ENCODE results near the gene SIRPA. TPM values are rescaled to one million over a fixed set of nuclear protein-coding genes. Genes with fewer than 3 reads are reported as not detected.
"Not testable (repeated sequence)": the region's sequence is repeated elsewhere in the genome, so short reads cannot be mapped to it uniquely, and the experiment has no call there.

The SIRPA gene
- total RNA-seq, 2 donors from 2014 or later: 20.3 to 31.0 TPM

DNA sequence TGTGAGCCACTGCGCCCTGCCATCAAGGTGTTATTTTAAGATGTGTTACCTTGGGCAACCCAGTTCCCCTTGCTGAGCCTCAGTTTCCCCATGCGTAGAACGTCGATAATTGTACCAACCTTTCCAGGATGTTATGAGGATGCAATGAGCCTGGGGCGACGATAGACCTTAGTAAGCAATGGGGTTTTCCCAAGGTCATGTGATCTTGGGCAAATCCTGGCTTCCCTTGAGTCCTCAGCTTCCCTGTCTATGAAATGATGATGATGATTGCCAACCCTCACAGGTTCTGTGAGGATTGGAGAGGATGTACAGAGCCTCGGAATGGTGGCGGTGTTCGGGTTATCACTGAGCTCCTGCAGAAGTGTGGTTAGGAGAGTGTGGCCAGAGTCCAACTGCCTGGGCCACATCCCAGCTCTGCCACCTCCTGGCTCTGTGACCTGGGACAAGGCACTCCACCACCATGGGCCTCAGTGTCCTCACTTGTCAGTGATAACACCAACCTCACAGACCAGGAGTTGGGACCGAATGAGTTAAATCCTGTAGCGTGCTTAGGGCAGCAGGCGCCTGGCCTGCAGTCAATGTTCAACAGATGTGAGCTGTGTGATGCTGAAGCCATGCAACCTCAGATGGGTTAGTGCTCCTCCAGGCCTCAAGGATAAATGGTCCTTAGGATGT lies 23.4 kb downstream of the SIRPA start:
- DNase-seq (ENCODE audit: low spot score): no peak
- no peaks in the 10 kb centered on the region for H3K36me3 ChIP-seq
- intact Hi-C loops (cut with DNase I): no loop called here
- no peak overlapping the region for H3K27ac ChIP-seq
- WGBS: 91% methylated on average over 12 of the region's 12 CpGs
- TF ChIP-seq POLR2A (IDR thresholded peaks at IDR 0.05): no peak
- no peak for TF ChIP-seq POLR2AphosphoS5 (IDR thresholded peaks at IDR 0.05)
- TF ChIP-seq, protein P1, sequence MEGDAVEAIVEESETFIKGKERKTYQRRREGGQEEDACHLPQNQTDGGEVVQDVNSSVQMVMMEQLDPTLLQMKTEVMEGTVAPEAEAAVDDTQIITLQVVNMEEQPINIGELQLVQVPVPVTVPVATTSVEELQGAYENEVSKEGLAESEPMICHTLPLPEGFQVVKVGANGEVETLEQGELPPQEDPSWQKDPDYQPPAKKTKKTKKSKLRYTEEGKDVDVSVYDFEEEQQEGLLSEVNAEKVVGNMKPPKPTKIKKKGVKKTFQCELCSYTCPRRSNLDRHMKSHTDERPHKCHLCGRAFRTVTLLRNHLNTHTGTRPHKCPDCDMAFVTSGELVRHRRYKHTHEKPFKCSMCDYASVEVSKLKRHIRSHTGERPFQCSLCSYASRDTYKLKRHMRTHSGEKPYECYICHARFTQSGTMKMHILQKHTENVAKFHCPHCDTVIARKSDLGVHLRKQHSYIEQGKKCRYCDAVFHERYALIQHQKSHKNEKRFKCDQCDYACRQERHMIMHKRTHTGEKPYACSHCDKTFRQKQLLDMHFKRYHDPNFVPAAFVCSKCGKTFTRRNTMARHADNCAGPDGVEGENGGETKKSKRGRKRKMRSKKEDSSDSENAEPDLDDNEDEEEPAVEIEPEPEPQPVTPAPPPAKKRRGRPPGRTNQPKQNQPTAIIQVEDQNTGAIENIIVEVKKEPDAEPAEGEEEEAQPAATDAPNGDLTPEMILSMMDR (IDR thresholded peaks at IDR 0.05): no peak
- H3K4me3 ChIP-seq: no peak overlapping the region
- H3K9me3 ChIP-seq: no peaks in the 10 kb centered on the region
- no peaks in the 10 kb centered on the region for H3K4me1 ChIP-seq (replicated peaks)
- no peaks in the 10 kb centered on the region for H3K27me3 ChIP-seq (replicated peaks; ENCODE audit: insufficient read depth)

DNA sequence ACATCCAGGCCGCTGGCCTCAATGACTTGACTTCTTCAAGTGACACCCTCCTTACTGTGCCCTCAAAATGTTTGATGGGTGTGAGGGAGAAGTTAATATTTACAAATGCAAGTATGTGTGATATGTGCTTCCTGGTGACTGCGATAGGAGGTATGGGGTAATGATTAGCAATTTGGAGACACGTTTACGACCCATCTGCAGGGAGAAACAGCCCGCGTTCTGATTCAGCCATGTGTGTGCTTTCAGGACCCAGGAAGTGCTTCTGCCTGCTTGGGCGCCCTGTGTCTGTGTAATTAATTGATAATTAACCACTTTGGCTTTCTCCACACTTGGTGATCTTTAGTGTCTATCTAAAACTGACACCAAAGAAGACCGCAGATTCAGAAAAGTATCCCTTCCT lies 25.0 kb downstream of the SIRPA start:
- DNase-seq (ENCODE audit: low spot score): no peak
- H3K9me3 ChIP-seq: no peaks in the 10 kb centered on the region
- H3K4me3 ChIP-seq: no peak overlapping the region
- no peaks in the 10 kb centered on the region for H3K27me3 ChIP-seq (replicated peaks; ENCODE audit: insufficient read depth)
- intact Hi-C loops (cut with DNase I): no loop called here
- H3K4me1 ChIP-seq (replicated peaks): no peaks in the 10 kb centered on the region
- 53% methylated on average over 8 of the region's 8 CpGs for WGBS
- no peak for TF ChIP-seq POLR2AphosphoS5 (IDR thresholded peaks at IDR 0.05)
- TF ChIP-seq, protein P1 (IDR thresholded peaks at IDR 0.05): no peak
- TF ChIP-seq POLR2A (IDR thresholded peaks at IDR 0.05): no peak
- H3K36me3 ChIP-seq: no peaks in the 10 kb centered on the region
- H3K27ac ChIP-seq: no peak overlapping the region

DNA sequence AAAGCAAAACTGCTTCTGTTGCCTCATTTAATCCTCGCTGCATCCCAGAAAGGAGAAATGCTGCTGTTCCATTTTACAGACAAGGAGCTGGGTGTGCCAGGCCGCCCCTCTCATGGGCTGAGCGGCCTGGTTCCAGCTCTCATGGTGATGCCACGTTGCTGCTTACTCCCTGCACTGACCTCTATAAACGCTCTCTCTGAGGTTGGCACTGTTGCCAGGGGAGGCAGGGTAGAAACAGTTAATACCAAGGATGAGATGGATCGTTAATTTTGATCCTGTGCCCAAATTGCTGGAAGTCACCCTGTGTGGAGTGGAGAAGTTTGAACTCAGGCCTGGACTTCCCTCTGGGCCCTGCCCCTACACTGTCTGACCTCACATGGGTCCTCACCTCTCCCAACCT lies 25.6 kb downstream of the SIRPA start:
- 73% methylated on average over 6 of the region's 6 CpGs for WGBS
- TF ChIP-seq, protein P1 (IDR thresholded peaks at IDR 0.05): no peak
- TF ChIP-seq POLR2AphosphoS5 (IDR thresholded peaks at IDR 0.05): no peak
- no peak for TF ChIP-seq POLR2A (IDR thresholded peaks at IDR 0.05)
- Histone ChIP-seq H3K4me1 (replicated peaks) (no peaks in the 10 kb centered on the region), H3K4me3 (no peak overlapping the region), H3K9me3 (no peaks in the 10 kb centered on the region), H3K36me3 (no peaks in the 10 kb centered on the region), H3K27ac (no peak overlapping the region), H3K27me3 (replicated peaks; ENCODE audit: insufficient read depth) (no peaks in the 10 kb centered on the region)
- intact Hi-C loops (cut with DNase I): no loop called here
- no peak for DNase-seq (ENCODE audit: low spot score)

DNA sequence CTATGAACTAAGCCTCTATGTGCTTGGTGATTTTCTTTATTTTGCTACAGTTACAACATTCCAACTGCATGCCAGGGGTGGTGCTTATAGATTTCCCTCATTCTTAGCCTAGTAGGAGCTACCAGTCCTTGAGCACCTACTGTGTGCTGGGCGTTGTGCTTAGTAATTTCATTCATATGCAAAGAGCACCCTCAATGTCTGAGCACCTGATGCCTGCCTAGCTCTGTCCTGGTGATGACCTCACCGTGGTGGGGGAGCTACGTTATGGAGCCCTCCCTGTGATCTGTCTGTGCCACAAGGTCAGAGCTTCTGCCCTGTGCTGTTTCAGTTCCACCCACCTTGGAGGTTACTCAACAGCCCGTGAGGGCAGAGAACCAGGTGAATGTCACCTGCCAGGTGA lies 26.8 kb downstream of the SIRPA start:
- H3K27me3 ChIP-seq (replicated peaks; ENCODE audit: insufficient read depth); H3K27ac ChIP-seq; DNase-seq (ENCODE audit: low spot score); H3K36me3 ChIP-seq; H3K4me1 ChIP-seq (replicated peaks); H3K4me3 ChIP-seq; H3K9me3 ChIP-seq; intact Hi-C loops (cut with DNase I): not testable (repeated sequence)
- WGBS: 78% methylated on average over 4 of the region's 4 CpGs

GRCh38 chr20:1922786-1923185 lies 27.6 kb downstream of the SIRPA start:
- TF ChIP-seq POLR2AphosphoS5 (IDR thresholded peaks at IDR 0.05) (no peak), POLR2A (IDR thresholded peaks at IDR 0.05) (no peak)
- TF ChIP-seq, protein P1 (IDR thresholded peaks at IDR 0.05): no peak
- Histone ChIP-seq H3K9me3 (no peaks in the 10 kb centered on the region), H3K4me3 (no peak overlapping the region), H3K4me1 (replicated peaks) (no peaks in the 10 kb centered on the region), H3K27ac (no peak overlapping the region), H3K36me3 (no peaks in the 10 kb centered on the region), H3K27me3 (replicated peaks; ENCODE audit: insufficient read depth) (no peaks in the 10 kb centered on the region)
- intact Hi-C loops (cut with DNase I): no loop called here
- DNase-seq (ENCODE audit: low spot score): no peak
